PFSK-1 (cell line): ENCODE data around the gene ADH4.

Source experiments
- POLR2AphosphoS5 ChIP-seq: IDR thresholded peaks from 2 replicates; pipeline ENCODE4 v1.6.1; 2012; ENCODE audit warnings: low read depth, mild to moderate bottlenecking, control low read depth, low read length, moderate library complexity
- REST ChIP-seq, 2 experiments: IDR thresholded peaks; 2 replicates each; pipeline versions ENCODE4 v1.6.1 to v1.8.0; 2011 to 2012; ENCODE audit warnings: low read depth in 2 of 2, low read length in 2 of 2, control low read depth in 1 of 2, inconsistent platforms in 1 of 2, mild to moderate bottlenecking in 1 of 2, moderate library complexity in 1 of 2; ENCODE audit not compliant: insufficient read depth in 1 of 2
- TAF1 ChIP-seq: IDR thresholded peaks from 2 replicates; pipeline ENCODE4 v1.6.1; 2012; ENCODE audit warnings: low read length, control low read depth, borderline replicate concordance; ENCODE audit not compliant: insufficient read depth

GRCh38 chr4:99144070-99144469 lies at the start of gene ADH4:
- TF ChIP-seq POLR2AphosphoS5 (no peak), TAF1 (no peak), REST (IDR thresholded peaks at IDR 0.05; ENCODE audit: insufficient read depth in 1 of 2, low read depth in 2 of 2, low read length in 2 of 2) (no peak)
